PC-9 (cell line): Measurements from ENCODE around the gene DSCAM.

Experiments
- CTCF ChIP-seq: fragments of 200-600 bp; sonication (generic); conservative IDR thresholded peaks from 2 replicates; pipeline ENCODE4 v1.6.1; 2017; ENCODE audit warnings: mixed run types, antibody characterized with exemption, mild to moderate bottlenecking, moderate library complexity
- EZH2 ChIP-seq: fragments of 200-600 bp; sonication (generic); IDR thresholded peaks from 2 replicates; pipeline ENCODE4 v1.8.0; 2017; ENCODE audit warnings: antibody characterized with exemption, low read depth

GRCh38 chr21:40605094-40605493, 241.9 kb downstream of the DSCAM start:
- TF ChIP-seq CTCF (no peak), EZH2 (no peak)
